CD4-positive, alpha-beta T cell treated with Interleukin-21 for 1 hour (primary cell): Measurements from ENCODE around the gene OR52H1.
"Not testable (repeated sequence)": the region's sequence is repeated elsewhere in the genome, so short reads cannot be mapped to it uniquely, and the experiment has no call there.

ENCODE experiments used
- DNase-seq: peaks from one replicate; pipeline ENCODE4 v3.0.0-alpha.2; 2020

OR52H1 gene

DNA sequence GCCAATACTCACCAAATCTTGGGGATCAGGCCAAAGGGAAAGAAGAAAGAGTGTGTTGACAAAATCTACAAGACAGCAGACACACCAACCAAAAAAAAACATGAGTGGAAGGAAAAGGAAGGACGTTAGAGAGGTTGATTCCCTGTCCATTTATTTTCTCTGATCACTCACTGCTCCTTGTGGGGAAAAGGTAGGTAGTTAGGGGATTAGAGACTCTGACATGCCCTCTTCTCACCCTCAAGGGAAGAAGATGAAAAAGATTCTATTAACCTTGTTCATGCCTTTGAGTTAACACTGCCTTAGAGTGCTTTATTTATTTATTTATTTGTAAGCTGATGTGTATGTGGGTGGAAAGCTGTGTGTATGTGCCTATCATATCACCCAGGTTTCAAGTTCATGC is at the start of gene OR52H1:
Gene OR52H1 (minus strand): TSS at position 101 of the 400 bp plus-strand sequence. CDS start 3,035 bp downstream, outside the sequence.
- no peak for DNase-seq

DNA sequence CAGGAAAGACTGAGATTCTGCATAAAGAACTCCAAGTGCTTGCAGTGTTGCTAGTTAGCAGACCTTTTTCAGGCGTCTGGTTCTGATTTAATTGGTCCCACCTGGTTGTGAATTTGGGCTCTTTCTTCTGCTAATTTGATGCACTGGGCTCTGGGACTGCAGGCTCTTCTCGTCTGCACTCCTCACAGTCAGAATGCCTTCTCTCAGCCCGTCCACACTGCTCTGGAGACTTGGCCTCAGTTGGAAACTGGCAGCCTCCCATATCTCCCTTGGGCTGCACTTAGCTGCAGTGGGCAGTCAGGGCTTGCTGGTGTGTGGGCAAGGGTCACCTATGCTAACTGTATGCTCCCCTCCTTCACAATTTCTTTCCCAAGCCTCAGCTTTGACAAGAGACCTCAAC is 49.6 kb upstream of the OR52H1 start:
- DNase-seq: no peak

DNA sequence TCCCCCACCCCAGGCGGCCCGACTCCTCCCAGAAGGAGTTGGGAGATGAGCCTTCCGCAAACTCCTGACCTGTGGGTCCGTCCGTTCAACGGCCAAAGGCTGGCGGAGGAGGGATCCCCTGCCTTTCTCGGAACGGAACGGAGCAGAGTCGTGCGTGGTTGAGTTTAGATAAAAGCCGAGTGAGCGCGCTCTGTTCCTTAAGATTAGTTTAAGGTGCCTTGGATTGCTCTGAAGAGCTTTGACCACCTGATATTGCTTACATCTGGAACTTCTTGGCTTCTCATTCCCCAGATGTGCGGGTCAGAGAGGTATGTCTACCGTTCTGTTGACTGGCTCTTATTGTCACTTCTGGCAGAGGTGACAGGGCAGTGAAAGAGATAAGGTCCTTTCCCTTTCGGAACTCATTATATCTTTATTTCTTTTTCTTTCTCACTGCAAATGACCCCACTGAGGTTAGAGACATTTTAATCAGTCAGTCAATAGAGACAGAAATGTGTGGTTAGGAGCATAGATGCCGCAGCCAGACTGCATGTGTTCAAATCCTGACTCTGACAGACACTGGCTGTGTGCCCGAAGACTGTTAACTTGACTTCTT is 48.4 kb upstream of the OR52H1 start, which contains the start of gene TRIM6:
Gene TRIM6 (plus strand): TSS at position 31 of the 595 bp plus-strand sequence. CDS start 261 bp downstream, at position 292.
- DNase-seq: no peak

DNA sequence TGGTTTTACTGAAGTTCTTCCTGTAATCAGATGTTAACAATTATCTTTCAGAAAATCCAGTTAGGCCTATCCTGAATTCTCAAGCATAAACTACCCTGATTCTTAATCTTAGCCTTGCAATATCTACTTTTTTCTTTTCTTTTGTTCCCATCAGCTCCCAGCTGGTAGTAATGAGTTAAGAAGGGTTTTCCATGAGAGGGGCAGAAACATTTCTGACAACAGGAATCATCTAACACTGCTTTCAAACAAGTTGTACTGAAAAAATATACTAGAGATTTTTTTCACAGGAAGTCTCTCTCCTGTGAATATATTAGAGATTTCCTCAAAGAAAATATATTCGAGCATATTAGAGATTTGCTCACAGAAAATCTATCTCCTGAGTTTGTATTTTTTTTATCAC is 44.8 kb upstream of the OR52H1 start:
- DNase-seq: no peak

DNA sequence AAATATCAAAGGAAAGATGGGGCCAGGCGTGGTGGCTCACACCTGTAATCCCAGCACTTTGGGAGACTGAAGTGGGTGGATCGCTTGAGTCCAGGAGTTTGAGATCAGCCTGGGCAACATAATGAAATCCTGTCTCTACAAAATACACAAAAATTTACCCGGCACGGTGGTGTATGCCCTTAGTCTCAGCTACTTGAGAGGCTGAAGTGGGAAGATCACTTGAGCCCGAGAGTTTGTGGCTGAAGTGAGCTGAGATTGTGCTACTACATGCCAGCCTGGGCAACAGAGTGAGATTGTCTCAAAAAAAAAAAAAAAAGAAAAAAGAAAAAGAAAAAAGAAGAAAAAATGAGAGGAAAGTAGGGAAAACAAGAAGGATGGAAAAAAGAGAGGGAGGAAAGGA is 44.3 kb upstream of the OR52H1 start:
- no peak for DNase-seq

DNA sequence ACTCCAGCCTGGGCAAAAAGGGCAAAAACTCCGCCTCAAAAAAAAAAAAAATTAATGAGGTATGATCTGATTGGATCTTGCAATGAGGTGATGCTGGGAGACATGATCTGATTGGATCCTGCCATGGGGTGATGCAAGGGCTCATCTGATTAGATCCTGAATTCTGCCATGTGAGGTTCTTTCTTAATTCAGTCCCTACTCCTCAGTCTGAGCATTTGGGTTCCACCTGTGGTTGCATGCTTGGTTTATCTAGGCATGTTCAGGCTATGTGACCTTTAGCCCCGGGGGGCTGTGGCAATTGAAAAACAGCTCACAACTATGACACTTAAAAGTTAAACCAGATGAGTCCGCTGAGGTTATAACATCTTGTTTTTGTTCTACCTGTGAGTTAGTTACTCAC is 43.3 kb upstream of the OR52H1 start:
- DNase-seq: no peak

DNA sequence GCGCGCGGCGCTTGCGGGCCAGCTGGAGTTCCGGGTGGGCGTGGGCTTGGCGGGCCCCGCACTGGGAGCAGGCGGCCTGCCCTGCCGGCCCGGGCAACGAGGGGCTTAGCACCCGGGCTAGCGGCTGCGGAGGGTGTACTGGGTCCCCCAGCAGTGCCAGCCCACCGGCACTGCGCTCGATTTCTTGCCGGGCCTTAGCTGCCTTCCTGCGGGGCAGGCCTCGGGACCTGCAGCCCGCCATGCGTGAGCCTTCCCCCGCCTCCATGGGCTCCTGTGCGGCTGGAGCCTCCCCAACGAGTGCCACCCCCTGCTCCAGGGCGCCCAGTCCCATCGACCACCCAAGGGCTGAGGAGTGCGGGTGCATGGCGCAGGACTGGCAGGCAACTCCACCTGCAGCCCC is 41.6 kb upstream of the OR52H1 start:
- not testable (repeated sequence) for DNase-seq

DNA sequence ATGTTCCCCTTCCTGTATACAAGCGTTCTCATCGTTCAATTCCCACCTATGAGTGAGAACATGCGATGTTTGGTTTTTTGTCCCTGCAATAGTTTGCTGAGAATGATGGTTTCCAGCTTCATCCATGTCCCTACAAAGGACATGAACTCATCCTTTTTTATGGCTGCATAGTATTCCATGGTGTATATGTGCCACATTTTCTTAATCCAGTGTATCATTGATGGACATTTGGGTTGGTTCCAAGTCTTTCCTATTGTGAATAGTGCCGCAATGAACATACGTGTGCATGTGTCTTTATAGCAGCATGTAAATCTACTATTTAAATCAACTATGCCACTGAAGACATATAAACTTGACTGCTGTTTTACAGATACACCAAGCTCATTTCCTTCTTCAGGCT is 36.1 kb upstream of the OR52H1 start:
- DNase-seq: not testable (repeated sequence)

DNA sequence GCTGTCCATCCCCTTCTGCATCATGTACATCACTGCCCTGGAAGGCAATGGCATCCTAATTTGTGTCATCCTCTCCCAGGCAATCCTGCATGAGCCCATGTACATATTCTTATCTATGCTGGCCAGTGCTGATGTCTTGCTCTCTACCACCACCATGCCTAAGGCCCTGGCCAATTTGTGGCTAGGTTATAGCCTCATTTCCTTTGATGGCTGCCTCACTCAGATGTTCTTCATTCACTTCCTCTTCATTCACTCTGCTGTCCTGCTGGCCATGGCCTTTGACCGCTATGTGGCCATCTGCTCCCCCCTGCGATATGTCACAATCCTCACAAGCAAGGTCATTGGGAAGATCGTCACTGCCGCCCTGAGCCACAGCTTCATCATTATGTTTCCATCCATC is 32.7 kb upstream of the OR52H1 start:
- DNase-seq: no peak

DNA sequence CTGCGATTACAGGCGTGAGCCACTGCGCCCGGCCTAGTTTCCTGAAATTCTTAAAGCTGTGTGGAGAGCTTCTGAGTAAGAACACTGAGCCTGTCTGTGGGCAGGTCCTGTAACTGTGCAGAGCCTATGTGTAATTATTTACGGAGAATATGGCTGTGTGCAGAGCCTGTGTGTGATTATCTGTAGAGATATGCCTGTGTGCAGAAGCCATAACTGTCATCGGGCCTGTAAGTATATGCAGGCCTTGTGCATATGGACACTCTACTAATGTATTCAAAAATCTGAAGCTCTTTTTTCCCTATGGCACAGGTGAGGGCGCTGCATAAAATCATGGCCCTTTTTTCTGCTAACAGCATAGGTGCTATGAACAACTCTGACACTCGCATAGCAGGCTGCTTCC is 32.2 kb upstream of the OR52H1 start, which contains the start of gene OR52B6:
Gene OR52B6 (plus strand): TSS at position 301 of the 400 bp plus-strand sequence. CDS start 0 bp downstream, at position 301.
- DNase-seq: no peak

DNA sequence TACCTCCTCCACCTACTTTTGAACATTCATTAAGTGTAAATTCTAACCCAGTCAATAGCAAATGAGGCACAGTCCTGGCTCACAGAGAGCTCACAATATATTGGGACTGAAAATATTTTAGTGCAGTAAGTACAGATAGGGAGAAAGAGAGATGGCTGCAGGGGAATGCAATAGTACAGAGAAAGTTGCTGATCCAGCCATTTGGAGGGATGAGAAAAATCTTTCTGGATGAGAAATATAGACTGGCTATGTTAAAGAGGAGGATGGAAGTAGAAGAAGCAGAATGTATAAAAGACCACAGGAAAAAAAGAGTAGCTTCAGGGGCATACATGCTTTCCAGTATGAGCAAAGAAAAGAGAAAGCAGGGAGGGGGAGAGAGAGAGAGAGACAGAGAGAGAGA is 28.8 kb upstream of the OR52H1 start:
- DNase-seq: no peak

DNA sequence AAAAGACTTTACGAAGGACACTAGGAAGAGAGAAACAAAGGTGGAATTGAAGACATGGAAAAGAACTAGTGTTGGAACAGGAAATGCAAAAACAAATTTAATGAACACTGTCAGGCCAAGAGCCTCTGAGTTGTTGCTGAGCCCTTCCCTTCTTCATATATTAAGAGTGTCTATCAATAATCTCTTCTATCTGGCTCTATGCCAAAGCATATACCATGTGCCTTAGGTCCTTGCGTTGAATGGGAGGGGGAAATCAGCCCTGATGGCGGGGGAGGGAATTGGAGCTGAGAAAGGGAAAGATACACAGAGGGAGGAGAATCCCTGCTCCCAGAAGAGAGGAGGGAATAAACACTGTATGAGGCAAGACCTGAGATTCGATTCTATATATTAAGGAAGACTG is 26.8 kb upstream of the OR52H1 start:
- DNase-seq: no peak

DNA sequence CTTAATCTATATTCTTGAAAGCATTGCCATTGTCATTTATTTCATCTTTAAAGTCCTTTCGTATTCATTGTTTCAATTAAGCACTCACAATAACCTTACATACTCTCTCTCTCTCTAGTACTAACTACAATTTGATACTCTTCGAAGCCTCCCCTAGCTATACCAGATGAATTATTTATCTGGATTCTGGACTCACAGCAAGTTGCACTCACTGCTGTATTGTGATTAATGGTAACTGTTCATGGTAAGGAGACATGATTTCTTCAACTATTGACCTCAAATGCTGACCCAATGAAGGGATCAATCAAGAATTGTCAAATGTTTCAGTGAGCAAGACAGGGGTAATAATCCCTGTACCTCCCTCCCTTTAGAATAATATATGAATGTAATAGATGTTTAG is 26.3 kb upstream of the OR52H1 start:
- no peak for DNase-seq

DNA sequence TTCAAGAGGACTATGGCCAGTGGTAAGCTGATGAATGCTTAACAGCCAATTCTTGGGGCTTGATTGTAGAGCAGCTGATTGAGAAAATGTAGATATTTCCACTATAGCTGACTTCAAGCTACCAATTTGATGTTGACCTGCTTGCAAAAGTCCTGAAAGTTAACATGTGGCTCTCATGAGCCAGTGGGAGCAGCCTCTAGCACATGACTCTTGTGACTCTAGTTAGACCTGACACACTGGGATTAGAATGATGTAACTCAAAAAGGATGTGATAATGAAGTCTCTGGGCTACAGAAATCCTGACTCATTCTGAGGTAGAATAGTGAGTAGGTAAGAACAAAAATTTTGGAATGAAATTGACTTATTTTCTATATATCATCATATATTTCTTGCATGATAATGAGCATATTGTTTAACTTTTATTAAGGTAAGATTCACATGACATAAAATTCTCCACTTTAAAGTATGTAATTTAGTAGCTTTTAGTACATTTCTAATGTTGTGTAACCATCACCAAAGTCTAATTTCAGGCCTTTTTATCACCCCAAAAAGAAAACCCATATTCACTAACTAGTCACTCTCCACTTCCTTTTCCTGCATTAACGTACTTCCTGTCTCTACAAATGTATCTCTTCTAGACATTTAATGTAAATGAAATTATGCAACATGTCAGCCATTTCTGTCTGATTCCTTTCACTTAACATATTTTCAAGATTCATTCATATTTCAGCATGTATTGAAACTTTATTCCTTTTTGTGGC is 16.1 kb upstream of the OR52H1 start:
- no peak for DNase-seq

DNA sequence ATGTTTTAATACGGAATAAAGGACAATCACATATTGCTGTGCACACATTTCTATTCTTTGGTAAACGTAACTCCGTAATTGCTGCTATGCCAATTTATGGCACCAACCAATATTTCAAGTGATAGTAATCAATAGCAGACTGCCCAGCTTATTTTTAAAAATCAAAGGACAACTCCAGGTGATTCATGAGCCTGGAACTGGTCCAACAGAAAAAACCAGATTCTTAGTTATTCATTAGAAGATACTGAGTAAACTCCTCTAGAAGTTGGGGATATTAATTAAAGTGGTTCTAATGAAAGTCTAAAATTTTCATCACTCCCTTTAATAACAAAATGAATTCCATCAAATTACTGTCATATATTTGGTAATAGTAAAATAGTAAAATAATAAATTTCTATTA is 9.4 kb upstream of the OR52H1 start:
- DNase-seq: no peak

DNA sequence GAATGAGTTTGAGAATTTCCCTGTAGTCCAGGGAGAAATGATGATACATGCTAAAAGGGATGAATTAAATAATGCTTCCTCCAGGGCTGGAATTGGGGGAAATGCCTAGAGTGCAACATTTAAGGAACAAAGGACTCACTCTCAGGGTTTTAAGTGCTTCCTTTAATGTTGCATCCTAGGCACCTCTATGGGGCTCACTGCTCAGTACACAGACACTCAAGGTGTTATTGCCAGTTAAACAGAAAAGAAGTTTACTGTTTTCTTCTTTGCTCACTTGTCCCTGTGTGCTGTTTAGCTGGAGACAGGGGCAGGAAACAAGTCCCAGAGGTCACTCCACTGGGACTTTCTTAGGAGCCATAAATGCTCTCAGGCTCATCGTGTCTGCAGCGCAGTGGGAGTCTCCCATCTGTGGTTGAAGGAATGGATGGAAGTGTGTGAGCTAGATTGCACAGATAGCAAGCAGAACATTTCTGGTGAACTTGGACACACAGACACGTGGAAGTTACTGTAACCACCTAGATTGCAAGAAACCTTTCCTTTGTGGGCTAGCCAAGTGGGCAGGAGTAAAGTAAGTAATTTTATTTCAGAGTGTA is 8.4 kb upstream of the OR52H1 start:
- no peak for DNase-seq

DNA sequence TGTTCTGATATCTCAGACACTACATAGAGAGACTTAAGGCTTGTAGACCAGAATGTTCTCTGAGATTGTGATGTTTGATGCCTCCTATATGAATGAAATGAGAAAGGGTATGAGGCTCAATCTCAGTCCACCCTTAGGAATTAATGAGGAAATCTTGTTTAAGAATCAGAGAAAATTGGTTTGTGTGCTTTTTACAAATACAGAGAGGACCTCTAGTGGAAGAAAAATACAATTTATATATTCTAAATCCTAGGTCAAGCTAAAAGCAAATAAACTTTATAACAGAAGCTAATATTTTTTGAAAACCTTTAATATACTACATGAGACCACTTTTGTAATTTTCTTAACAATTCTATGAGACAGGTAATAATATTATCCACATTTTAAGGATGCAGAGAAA is 5.0 kb upstream of the OR52H1 start:
- DNase-seq: no peak

DNA sequence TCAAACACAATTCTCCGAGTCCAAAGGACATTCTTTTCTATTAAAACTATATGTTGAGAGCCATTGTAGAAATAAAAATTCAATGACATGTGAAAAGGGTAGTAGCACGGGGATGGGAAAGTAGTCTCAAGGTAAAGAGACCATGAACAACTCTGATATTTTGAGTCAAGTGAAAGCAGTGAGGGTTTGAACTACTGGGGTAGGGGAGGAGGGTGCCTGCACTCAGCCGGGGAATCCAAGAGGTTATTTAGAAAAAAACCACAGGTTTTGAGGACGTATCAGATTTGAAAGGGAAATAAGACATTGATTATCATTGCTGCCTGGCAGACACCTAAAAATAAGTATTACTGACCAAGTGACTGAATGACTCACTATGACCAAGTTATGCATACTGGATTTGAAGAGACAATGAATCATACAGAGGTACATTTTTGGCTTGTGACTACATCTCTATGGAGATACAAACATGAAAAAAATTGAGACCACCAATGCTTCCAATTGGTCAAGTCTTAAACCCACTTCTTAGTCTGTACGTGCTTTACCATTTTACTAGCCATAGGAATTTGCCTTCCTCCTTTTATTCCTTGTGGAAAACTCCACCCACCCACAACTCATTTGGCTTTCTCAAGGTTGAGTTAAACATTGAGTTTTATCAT is 2.2 kb upstream of the OR52H1 start:
- no peak for DNase-seq

DNA sequence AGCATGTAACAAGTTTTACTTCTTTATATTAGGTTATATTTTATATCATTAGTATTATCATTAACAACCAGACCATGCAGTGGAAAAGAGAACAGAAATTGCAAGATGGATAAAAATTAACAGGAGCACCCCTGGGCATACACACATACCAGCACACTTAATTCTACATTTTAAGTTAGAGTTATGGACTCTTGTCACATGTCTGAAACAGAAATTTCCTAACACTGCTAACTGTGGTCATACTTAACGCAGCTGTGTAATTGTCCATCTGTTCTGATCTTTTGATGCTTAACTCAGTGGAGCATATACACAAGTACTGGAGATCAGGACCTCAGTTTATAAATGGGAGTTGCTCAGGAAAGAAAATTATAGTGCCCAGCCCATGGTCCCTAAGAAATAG is 358 bp downstream of the OR52H1 start:
- DNase-seq: no peak

DNA sequence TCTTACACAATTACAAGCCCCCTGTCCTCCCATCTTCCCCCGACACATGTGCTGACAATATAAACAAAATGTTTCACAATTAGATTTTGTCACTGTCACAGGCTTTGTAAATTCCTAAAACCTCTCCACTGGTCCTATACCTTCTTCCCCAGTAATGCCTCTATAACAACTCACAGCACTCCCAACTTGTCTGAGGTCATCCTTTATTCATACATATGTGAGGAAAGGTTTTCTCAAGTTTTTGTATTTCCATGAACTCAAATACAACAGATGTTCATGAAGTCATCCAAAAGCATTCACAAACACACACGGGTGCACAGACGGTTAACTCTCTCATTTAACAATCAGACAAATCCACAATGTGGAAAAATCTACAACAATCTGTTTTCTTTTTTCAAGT is 1.9 kb downstream of the OR52H1 start:
- DNase-seq: no peak

DNA sequence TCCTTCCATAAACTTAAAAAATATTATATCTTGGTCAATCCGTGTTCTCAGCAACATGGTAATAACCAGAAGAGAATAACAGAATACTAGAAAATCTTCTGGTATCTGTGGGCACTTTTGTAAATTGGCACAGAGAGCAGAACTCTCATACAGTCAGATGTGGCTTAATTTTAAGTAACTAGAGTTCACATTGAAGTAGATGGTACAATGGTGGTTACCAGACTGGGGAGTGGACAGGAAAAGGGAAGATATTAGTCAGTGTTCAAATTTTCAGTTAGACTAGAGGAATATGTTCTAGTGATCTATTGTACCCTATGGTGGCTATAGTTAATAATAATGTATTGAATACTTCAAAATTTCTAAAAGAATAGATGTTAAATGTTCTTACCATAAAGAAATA is 6.9 kb downstream of the OR52H1 start:
- no peak for DNase-seq

DNA sequence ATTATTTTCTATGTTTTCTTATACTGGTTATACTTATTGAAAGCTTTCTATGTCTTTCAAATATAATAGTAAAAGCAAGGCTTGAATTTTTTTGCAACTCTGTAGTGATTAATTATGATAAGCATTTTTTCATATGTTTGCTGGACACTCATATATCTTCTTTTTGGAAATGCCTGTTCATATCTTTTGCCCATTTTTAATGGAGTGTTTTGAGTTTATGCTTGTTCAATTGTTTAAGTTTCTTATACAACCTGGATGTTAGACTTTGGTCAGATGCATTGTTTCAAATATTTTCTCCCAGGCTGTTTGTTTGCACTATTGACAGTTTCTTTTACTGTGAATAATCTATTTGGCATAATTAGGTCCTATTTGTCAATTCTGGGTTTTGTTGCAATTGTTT is 11.9 kb downstream of the OR52H1 start:
- DNase-seq: no peak

DNA sequence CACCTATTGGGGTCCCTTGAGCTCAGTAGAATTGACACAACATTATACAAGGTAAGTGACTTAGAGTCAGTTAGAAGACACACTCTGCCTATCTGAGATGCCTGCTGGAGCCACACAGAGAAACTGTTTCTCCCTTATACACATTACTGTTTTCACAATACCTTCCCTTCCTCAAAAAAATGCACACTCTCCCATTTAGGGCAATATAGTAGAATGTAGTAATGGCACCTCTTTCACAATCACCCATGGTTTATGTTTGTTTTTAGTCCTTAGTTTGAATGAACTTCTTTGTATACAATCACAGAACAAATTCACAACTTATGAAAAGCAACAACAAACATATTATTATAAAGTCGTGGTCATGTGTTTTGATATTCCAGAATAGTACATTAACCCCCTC is 14.3 kb downstream of the OR52H1 start:
- no peak for DNase-seq
